Stimulated activated CD4-positive, alpha-beta T cell treated with anti-CD3 and anti-CD28 coated beads, Interleukin-4, amount 100 ng/mL, for 48 hours (primary cell): ENCODE results near the gene BPIFB4.

Experiments used
- DNase-seq, 2 donors: peaks; one replicate each; pipeline ENCODE4 v3.0.0-alpha.2; 2020; ENCODE audit warnings: low read depth in 2 of 2

Gene BPIFB4

GRCh38 chr20:33061658-33062028, 17.8 kb upstream of the BPIFB4 start:
- no peak for DNase-seq

- DNase-seq = no peak
Observed at GRCh38 chr20:33062105-33062824, 17.2 kb upstream of the BPIFB4 start.

- DNase-seq = no peak
Observed at GRCh38 chr20:33062825-33063149, 16.7 kb upstream of the BPIFB4 start.

- DNase-seq = no peak
Observed at GRCh38 chr20:33063271-33063670, 16.2 kb upstream of the BPIFB4 start.

- no peak for DNase-seq
Observed at GRCh38 chr20:33064572-33065287, 14.7 kb upstream of the BPIFB4 start.

- no peak for DNase-seq
Observed at GRCh38 chr20:33065785-33066184, 13.7 kb upstream of the BPIFB4 start.

GRCh38 chr20:33067806-33068205, 11.6 kb upstream of the BPIFB4 start:
- DNase-seq = no peak

GRCh38 chr20:33068251-33068939, 11.0 kb upstream of the BPIFB4 start:
- DNase-seq = no peak

- no peak for DNase-seq
Observed at GRCh38 chr20:33069673-33070072, 9.8 kb upstream of the BPIFB4 start.

GRCh38 chr20:33070111-33071053, 9.1 kb upstream of the BPIFB4 start:
- DNase-seq = no peak

- no peak for DNase-seq
Observed at GRCh38 chr20:33071198-33071597, 8.2 kb upstream of the BPIFB4 start.

GRCh38 chr20:33072362-33072761, 7.1 kb upstream of the BPIFB4 start:
- no peak for DNase-seq

- no peak for DNase-seq
Observed at GRCh38 chr20:33072813-33073212, 6.6 kb upstream of the BPIFB4 start.

GRCh38 chr20:33074675-33075074, 4.8 kb upstream of the BPIFB4 start:
- no peak for DNase-seq

GRCh38 chr20:33075281-33075680, 4.2 kb upstream of the BPIFB4 start:
- no peak for DNase-seq

- DNase-seq = no peak
Observed at GRCh38 chr20:33076662-33077372, 2.6 kb upstream of the BPIFB4 start.

- no peak for DNase-seq
Observed at GRCh38 chr20:33081411-33082154, 2.1 kb downstream of the BPIFB4 start.

- DNase-seq = no peak
Observed at GRCh38 chr20:33082546-33082945, 3.1 kb downstream of the BPIFB4 start.

GRCh38 chr20:33083544-33084340, 4.3 kb downstream of the BPIFB4 start:
- DNase-seq = no peak

GRCh38 chr20:33084722-33085121, 5.3 kb downstream of the BPIFB4 start:
- no peak for DNase-seq
